Embryonic facial prominence (tissue), 1 donor: Measurements from ENCODE around the gene CD79A.
"Not testable (repeated sequence)": the region's sequence is repeated elsewhere in the genome, so short reads cannot be mapped to it uniquely, and the experiment has no call there.

Experiments
- DNase-seq: peaks from one replicate; pipeline ENCODE4 v3.0.0-alpha.2; 2016; ENCODE audit errors: extremely low spot score

CD79A gene

DNA sequence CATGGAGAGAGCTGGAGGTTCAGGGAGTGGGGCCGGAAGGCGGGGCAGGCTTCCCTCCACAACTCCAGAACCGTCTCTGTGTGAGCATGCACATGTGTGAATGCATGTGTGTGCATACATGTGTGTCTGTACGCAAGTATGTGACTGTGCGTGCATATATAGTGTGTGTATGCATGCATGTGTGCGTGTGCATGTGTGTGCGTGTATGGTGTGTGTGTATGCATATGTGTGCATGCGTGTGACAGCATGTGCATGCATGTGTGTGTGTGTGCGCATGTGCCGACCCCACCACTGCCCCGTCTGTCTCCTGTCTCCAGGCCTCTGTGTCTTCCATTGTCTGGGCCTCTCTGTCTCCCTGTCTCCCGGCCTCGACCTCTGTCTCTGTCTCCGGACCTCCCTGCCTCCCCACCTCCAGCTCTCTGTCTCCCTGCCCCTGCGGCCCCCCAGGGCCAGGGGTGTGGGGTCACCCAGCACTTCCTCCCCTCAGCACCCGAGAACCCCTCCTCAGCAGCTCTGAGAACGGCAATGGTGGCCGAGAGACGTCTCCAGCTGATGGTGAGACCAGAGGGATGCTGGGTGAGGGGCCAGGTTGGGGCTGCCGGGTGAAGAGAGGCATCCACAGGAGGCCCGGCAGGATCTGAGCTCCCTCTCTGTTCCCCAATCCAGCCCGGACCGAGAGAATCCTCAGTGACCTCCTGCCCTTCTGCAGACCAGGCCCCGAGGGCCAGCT, 28.4 kb downstream of the CD79A start:
- DNase-seq, result no peak

DNA sequence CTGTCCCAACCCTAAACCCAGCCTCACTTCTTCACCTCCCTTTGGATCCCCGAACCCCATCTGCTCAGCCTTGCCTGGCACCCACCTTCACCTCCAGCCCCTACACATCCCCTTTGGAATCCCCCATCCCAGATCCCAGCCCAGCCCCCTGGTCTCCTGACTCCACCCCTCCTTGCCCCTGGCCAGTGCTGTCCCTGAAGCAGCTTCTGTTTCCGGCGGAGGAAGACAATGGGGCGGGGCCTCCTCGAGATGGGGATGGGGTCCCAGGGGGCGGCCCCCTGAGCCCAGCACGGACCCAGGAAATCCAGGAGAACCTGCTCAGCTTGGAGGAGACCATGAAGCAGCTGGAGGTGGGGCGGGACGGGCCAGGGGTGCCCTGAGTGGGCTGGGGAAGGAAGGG, 29.2 kb downstream of the CD79A start:
- DNase-seq, result no peak

DNA sequence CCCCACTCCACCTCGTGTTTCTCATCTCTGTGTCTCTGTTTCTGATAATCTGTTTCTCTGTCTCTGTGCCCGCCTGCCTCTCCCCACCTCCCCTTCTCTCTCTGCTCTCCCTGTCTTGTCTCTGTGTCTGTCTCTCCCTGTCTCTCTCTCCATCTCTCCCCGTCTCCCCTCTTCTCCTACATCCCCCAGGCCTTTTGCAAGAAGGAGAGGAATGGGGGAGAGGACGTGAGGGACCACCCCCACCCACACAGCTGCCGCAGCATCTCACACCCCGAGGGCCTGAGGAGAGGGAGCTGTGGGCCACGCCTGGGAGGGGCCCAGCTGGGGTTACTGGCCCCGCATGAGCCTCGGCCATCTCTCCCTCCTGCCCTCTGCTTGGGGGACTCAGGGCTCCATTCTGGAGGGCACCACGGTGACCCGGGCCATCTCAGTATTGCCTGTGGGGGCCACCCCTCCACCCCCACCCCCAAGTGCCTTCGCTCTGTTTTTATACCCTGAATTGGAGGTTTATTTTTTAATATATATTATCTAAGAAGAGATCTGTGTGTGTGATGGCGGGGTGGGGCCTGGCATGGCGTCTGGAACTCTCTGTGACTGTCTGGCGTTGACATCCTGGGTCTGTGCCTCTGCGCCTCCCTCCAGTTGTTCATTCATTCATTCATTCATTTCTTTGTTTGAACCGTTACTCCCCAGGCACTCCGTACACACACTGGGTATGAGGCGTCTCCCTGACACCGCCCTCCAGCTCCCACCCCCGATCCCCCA, 30.0 kb downstream of the CD79A start:
- DNase-seq, result no peak

DNA sequence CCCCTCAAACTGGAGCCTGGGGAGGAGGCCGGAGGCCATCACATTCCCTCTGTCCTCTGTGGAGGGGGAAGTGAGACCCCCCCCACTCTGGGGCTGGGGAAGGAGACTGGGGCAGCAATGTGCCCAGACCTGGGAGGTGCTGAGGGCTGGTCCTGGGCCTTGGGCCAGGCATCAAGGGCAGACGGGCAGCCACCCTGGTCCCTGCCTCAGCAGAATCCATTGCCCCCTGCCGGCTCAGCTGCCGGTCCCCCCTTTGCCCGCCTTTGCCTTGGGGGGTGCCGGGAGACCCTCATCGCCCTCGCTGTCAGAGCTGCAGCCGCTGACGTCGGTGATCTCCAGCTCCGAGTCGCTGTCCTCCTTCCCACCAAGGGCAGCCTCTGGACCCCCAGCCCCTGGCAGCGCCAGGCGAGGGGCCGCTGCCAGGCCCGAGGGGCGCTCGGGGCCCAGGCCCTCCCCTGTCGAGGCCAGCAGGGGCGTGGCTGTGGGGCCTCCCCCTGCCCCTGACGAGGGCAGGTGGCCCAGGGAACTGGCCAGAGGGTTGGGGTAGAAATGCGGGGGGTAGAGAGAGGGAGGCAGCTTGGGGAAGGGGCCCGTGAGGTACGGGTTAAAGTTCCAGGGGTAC, 31.0 kb downstream of the CD79A start:
- no peak for DNase-seq

DNA sequence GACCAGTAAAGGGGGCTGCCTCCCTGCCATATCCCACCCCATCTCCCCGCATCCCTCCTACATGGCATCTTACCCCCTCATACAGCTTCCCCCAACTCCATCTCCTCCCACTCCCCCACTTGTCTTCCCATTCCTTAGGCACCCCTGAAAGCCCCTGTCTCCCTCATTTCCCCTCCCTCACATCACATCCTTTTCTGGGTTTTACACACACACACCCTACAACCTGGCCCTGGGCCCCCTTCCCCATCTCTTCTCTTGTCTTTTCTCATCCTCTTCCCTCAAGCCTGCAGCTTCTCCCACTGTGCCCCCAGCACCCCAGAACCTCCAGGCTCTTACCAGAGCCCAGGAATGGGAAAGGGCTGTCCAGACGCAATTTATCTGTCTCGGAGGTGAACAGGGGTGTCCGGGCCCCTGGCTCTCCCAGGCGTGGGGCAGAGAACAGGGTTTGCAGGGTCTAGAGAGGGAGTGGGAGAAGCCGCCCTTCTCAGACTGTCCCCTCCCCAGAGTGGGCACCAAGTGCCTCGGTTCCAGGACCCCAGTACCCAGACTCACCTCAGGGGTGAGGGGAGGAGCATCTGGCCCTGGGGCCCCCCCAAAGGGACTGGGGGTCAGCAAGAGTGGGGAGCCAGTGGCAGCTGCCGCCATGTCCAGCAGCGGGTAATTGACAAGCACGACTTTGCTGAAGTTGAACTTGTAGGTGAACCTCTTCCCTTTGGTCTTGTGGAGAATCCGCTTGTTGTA, 31.8 kb downstream of the CD79A start:
- no peak for DNase-seq

DNA sequence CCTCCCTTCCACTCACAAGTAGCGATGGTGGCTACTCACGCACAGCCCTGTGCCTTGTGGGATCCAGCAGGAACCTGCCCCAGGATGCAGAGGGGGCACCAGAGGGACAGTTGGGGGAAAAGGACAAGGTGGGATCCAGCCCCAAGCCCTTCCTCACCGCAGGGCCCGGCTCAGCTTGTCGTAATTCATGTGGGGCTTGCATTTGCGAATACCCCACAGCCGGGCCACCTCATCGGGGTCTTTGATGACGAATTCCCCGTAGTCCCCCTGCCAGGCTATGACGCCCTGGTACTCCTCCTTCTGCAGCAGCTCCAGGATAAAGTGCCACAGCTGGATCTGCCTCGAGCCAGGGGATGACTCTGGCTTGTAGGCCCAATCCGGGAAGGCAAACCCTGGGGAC, 32.6 kb downstream of the CD79A start:
- no peak for DNase-seq

DNA sequence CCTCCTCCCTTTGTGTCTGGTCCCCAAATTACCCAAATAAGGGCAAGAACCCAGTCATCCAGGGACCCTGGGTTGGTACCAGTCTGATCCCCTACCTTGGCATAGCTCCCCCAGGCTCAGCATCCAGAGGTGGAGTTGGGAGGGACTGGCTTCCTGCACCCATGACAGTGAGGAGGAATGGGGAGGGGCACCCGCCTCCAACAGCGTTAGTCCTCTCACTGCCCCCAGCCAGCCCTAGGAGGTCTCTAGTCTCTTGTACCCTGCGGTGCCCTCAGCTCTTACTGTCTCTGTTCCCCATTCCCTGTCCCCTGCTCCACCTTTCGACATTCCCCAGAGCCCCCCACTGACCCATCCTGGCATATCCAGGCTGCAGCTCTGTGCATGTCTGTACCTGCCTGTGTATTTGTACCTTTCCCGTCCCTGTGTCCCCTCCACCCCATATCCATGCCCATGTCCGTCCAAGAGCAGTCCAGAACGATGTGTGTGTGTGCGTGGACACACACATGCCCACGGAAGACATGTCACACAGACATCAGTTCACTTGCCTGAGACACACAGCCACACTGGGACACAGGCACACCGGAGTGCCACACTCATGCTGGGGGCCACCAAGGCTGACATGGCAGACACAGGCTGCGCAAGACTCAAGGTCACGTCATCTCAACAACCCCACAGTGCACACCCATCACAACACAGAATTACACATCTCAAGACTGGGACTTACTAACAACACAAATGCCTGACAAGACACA, 33.3 kb downstream of the CD79A start:
- no peak for DNase-seq

DNA sequence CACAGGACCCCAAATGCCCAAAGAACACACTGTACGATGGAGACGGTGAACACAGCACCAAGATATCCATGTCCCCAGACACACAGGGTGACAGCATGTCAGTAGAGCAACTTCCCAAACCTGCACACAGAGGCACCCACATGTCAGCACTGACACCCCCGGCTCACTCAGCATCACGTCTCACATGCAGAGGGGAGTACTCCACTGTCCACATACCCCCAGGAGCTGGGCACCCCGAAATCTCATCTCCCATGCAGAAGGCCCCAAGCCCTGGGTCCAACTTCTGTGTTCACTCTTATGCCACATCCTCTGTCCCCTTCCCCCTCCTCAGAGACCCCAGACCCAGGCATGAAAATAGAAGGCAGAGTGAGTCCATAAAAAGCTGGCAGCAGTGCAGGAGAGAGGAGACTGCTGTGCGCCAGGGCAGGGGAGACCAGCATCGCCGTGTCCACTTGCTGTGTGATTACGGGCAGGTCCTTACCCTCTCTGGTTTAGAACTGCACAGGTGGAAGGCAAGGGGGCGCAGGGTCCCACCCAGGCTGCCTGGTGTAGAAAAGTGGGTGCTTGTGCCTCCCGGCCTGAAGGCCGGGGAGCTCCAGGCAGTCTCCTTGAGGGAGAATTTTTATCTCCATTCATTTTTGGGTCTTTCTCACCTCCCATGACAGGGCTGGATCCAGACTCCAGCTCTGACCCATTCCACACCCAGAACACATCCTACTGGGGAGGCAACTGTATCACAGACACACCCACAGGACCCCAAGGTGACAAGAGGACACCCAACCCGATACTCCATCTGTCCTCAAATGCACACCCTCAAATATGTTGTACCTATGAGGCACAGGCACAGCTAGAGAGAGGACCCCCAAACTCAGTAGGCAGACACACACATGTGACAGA, 34.2 kb downstream of the CD79A start:
- no peak for DNase-seq

DNA sequence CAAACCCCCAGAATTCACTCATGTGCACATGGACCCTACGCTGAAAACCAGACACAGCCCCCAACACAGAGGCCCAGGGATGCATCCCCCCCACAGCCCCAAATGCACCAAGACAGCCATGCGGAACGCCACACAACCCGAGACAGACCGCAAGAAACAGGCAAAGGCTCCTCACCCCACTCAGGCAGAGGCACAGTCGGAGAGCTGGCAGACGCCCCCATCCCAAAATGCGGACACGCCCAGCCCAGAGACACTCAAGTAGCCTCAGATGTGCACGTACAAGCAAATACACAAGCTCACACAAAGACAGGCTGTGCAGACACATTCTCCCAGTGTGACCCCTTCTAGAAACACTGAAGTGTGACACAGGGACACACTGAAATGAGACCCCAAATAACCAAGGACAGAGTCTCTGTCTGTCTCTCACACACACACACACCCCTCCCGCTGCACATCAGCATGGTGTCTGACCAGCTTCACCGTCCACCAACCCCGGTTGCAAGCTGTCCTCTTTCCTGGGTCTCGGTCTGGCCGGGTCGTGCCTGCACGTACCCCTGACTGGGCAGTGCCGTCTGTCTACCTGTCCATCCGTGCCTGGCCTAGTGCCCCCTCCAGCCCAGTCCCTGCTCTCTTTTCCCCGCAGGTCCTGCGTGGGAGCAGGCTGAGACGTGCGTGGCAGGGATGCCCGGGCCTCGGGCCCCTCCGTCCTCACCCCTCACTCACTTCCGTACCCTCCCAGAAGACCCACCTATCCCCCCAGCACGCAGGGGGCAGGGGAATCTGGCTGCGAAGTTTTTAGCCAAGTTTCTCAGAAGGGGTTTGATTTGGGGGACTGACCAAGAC, 35.0 kb downstream of the CD79A start:
- DNase-seq, result no peak

DNA sequence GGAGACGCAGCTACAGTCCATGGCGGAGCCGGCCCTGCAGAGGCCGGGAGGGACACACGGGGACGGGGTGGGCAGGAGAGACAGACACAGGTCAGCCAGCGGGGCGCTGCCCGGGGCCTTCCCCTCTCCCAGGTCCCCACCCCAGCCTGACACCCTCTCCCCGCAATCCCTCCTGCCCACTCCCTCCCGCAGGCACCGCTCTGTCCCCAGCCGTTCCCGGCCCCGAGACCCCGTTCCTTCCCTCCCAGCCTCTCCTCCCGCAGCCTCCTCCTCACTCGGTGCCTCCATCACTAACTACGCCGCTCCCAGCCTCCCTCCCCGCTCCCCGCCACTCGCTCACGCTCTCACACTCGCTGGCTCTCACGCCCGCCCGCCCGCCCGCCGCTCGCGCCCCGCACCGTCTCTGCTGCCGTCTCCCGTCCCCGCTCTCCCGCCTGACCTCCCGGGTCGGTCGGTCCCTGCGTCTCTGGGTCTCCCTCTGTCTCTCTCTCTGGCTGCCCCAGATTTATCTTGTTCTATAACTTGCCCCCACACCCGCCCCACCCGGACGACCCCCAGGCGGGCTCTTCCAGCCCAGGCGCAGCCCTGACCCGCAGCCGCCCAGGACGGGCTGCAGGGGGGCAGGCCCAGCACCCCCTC, 35.9 kb downstream of the CD79A start:
- DNase-seq, result no peak

DNA sequence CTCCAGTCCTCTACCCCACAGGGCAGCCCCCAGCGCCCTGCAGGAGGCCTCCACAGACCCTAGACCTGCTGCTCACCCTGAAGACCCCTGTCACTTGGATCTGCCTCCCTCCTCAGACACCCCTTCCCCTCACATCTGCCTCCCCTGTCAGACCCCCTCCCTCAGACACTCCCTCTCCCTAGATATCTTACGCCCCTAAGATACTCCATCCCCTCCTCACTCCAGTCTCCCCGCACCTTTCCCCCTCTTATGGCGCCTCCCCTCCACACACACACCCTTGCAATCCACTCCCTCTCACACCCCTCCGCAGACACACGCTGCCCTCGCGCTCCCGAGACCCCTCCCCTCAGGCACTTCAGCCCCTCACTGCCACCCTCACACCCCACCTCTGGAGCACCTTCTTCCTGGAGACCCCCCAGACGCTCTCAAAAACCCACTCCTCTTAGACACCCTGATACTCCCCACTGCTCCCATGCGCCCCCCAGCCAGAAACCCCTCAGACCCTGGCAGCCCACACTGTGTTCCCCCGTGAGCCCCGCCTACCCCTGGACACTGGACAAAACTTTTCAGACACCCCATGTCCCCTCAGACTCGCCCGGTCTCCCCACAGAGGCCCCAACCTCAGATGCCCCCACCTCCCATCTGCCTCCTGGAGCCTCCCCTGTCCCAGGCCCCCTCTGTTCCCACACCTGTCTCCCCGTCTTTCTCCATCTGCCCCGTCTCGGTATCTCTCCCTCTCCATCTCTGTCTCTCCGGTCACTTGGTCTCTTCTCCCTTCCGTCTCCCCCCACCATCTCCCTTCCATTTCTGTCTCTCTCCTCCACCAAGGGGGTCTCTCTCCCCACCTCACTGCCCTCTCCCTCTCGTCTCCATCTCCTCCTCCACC, 36.7 kb downstream of the CD79A start:
- no peak for DNase-seq

DNA sequence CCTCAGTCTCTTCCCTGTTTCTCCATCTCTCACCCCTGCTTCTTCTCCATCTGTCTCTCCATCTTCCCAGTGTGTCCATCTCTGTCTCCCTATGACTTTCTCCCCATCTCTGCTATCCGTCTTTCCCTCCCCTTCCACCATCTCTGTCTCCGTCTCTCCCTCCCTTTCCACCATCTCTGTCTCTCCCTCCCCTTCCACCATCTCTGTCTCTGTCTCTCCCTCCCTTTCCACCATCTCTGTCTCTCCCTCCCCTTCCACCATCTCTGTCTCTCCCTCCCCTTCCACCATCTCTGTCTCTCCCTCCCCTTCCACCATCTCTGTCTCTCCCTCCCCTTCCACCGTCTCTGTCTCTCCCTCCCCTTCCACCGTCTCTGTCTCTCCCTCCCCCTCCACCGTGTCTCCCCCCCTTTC, 37.4 kb downstream of the CD79A start:
- not testable (repeated sequence) for DNase-seq

DNA sequence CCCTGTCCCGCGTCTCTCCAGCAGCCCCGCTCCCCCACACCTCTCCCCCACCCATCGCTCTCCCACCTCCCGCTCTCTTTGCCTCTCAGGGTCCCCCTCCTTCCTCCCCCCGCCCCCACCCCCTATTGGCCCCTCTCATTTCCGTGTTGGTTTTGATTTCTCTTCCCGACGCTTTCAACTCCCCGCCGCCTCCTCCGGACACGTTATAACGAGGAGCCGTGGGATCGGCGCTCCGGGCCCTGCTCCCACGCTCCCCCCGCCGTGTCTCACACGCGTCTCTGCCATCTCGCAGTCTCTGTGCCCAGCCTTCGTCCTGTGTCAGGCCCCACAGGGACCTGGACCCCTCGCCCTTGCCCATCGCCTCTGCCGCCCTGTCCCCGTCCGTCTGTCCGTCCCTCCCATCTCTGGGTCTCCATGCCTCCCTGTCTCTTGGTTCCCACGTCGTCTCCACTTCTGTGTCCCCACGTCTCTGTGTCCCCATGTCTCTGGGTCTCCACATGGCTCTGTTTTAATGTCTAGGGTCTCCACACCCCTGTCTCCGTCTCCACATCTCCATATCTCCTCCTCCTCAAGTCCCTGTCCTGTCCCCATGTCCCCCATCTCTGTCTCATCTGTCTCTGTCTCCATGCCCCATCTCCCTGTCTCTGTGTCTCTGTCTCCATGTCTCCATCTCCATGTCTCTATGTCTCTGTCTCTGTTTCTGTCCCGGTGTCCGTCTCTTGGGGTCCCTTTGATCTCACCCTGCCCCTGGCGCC, 38.1 kb downstream of the CD79A start:
- no peak for DNase-seq

DNA sequence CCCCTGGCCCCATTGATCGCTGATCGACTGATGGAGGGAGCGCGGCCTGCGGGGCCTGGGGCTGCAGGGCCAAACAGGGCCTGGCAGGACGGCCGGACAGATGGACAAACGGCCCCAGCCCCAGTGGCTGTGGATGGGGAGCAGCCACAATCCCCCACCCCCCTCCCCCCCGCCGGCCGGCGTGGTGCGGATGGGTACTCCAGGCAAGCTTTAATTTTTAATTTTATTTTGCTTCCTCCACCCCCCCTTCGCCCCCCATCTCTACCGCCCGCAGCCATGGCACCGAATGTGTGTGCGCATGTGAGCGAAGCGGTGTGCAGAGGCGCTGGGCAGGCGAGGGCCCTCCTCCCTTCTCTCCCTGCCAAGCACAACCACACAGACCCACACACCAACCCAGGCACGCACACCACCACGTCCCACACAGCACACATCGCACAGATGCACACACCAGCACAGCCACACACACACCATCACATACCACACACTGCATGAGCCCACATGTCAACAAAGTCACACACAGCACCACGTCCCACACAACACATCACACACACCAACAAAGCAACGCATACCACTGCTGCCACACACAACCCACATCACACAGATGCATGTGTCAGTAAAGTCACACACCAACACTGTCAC, 38.8 kb downstream of the CD79A start:
- no peak for DNase-seq

DNA sequence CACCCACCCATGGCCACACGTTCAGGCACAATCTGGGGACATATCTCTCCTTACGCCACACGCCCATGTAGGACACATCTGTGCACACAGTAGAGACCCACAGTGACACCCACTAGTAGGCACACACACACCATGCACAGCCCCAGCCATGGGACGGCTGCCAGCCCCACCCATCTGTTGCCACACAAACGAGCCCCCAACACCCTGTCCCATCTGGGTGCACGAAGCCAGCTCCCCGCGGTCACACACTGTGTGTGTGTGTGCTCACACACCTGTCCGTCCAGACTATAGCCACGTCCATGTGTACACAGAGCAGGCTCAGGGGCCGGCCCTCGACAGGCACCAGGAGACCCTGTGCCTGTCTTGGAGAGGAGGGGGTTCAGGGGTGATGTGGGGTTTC, 40.6 kb downstream of the CD79A start:
- DNase-seq, result no peak

DNA sequence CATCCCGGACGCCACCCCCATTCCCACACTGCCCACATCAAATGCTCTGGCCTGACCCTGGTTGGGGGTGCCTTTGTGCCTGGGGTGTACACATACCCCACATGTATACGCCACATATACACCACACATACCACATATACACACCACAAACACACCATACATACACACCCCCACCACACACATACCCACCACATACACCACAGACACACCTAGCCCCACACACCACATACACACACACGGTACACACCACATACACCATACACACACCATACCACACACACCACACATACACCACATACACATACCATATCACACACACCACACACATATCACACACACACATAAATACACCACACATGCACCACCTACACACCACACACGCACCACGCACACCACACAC, 41.0 kb downstream of the CD79A start:
- DNase-seq, result no peak
